DND-41 (cell line): ENCODE results near the gene KRT73.

Experiments used
- ATAC-seq: fragments of 200-7000 bp; cut with Tn5 transposase; 3 replicates; pipeline ENCODE4 v1.9.1; 2021; ENCODE audit warnings: low read depth; ENCODE audit not compliant: insufficient read depth
- DNase-seq: peaks from one replicate; pipeline ENCODE4 v3.0.0-alpha.2; 2020
- H2AFZ ChIP-seq: 2 replicates; pipeline ENCODE4 v1.6.0; 2012; ENCODE audit warnings: low read depth, low read length
- H3K27ac ChIP-seq: 2 replicates; pipeline ENCODE4 v1.5.1; 2012; ENCODE audit warnings: low read length, inconsistent platforms
- H3K27me3 ChIP-seq: fragments of 200-600 bp; sonication (generic); 2 replicates; pipeline ENCODE4 v1.6.0; 2012; ENCODE audit warnings: low read length, mild to moderate bottlenecking, inconsistent platforms; ENCODE audit not compliant: insufficient read depth, poor library complexity
- H3K36me3 ChIP-seq: 2 replicates; pipeline ENCODE4 v1.5.1; 2012; ENCODE audit warnings: low read length, inconsistent platforms; ENCODE audit not compliant: insufficient read depth
- H3K4me1 ChIP-seq: 2 replicates; pipeline ENCODE4 v1.5.1; 2012; ENCODE audit warnings: mild to moderate bottlenecking, low read length; ENCODE audit not compliant: insufficient read depth
- H3K4me2 ChIP-seq: 2 replicates; pipeline ENCODE4 v1.6.0; 2012; ENCODE audit warnings: mild to moderate bottlenecking, moderate library complexity, low read length, inconsistent platforms; ENCODE audit not compliant: insufficient read depth
- H3K4me3 ChIP-seq, 2 experiments: fragments of 200-600 bp in 1 of 2; shearing (Covaris generic) in 1 of 2; 2 replicates each; pipeline ENCODE4 v1.5.1; 2012 to 2016; ENCODE audit warnings: inconsistent platforms in 2 of 2, low read length in 2 of 2, mild to moderate bottlenecking in 2 of 2, low read depth in 1 of 2, moderate library complexity in 1 of 2
- H3K79me2 ChIP-seq: 2 replicates; pipeline ENCODE4 v1.6.0; 2012; ENCODE audit warnings: low read length, inconsistent platforms; ENCODE audit not compliant: insufficient read depth
- H3K9ac ChIP-seq: 2 replicates; pipeline ENCODE4 v1.6.0; 2012; ENCODE audit warnings: low read depth, mild to moderate bottlenecking, inconsistent platforms, low read length, moderate library complexity
- H3K9me3 ChIP-seq: 2 replicates; pipeline ENCODE4 v1.5.1; 2012; ENCODE audit warnings: low read length, moderate library complexity, mild to moderate bottlenecking, inconsistent platforms; ENCODE audit not compliant: insufficient read depth, severe bottlenecking
- H4K20me1 ChIP-seq: 2 replicates; pipeline ENCODE4 v1.6.0; 2012; ENCODE audit warnings: low read length; ENCODE audit not compliant: insufficient read depth
- CTCF ChIP-seq: IDR thresholded peaks from 2 replicates; pipeline ENCODE4 v1.5.1; 2012; ENCODE audit warnings: borderline replicate concordance, low read length, moderate library complexity, mild to moderate bottlenecking; ENCODE audit not compliant: poor library complexity, severe bottlenecking; ENCODE audit errors: extremely low read depth
- EZH2 ChIP-seq: IDR thresholded peaks from 3 replicates; pipeline ENCODE4 v1.6.1; 2012; ENCODE audit warnings: borderline replicate concordance, low read depth, mild to moderate bottlenecking, moderate library complexity, low read length, inconsistent platforms; ENCODE audit not compliant: severe bottlenecking

The KRT73 gene

GRCh38 chr12:52587563-52587962 lies 30.8 kb downstream of the KRT73 start:
- Histone ChIP-seq H4K20me1 (no peaks in the 10 kb centered on the region), H3K9me3 (no peaks in the 10 kb centered on the region), H3K27ac (no peak overlapping the region), H3K4me1 (no peaks in the 10 kb centered on the region), H3K79me2 (no peaks in the 10 kb centered on the region), H3K27me3 (peaks cover 12% of the 10 kb centered on the region), H3K36me3 (no peaks in the 10 kb centered on the region), H3K4me3 (no peak overlapping the region), H2AFZ (no peak overlapping the region), H3K4me2 (no peak overlapping the region), H3K9ac (no peak overlapping the region)
- DNase-seq: no peak
- TF ChIP-seq EZH2: no peak
- TF ChIP-seq CTCF: no peak
- ATAC-seq: no peak

GRCh38 chr12:52585946-52586345 lies 32.4 kb downstream of the KRT73 start:
- no peak overlapping the region for H3K4me2 ChIP-seq
- no peak overlapping the region for H3K27ac ChIP-seq
- no peak overlapping the region for H3K9ac ChIP-seq
- no peak for TF ChIP-seq CTCF
- no peak for TF ChIP-seq EZH2
- ATAC-seq (peak; percentile 31; the same call in 2 of the 3 replicates), DNase-seq (peak; percentile 10)
- no peaks in the 10 kb centered on the region for H3K36me3 ChIP-seq
- H3K4me1 ChIP-seq: no peaks in the 10 kb centered on the region
- H2AFZ ChIP-seq: no peak overlapping the region
- no peaks in the 10 kb centered on the region for H3K79me2 ChIP-seq
- no peak overlapping the region for H3K4me3 ChIP-seq
- no peaks in the 10 kb centered on the region for H3K9me3 ChIP-seq
- H3K27me3 ChIP-seq: peaks cover 12% of the 10 kb centered on the region
- no peaks in the 10 kb centered on the region for H4K20me1 ChIP-seq

GRCh38 chr12:52585066-52585465 lies 33.3 kb downstream of the KRT73 start:
- H3K9me3 ChIP-seq: no peaks in the 10 kb centered on the region
- no peak overlapping the region for H3K4me2 ChIP-seq
- no peaks in the 10 kb centered on the region for H3K4me1 ChIP-seq
- no peak overlapping the region for H2AFZ ChIP-seq
- no peaks in the 10 kb centered on the region for H4K20me1 ChIP-seq
- H3K9ac ChIP-seq: no peak overlapping the region
- ATAC-seq (no peak), DNase-seq (no peak)
- no peaks in the 10 kb centered on the region for H3K36me3 ChIP-seq
- H3K79me2 ChIP-seq: no peaks in the 10 kb centered on the region
- no peak for TF ChIP-seq CTCF
- no peak for TF ChIP-seq EZH2
- H3K4me3 ChIP-seq: no peak overlapping the region
- H3K27ac ChIP-seq: no peak overlapping the region
- H3K27me3 ChIP-seq: peaks cover 12% of the 10 kb centered on the region

GRCh38 chr12:52584156-52584682 lies 34.1 kb downstream of the KRT73 start:
- no peak for DNase-seq
- Histone ChIP-seq H3K9me3 (no peaks in the 10 kb centered on the region), H3K79me2 (no peaks in the 10 kb centered on the region), H2AFZ (no peak overlapping the region), H3K36me3 (no peaks in the 10 kb centered on the region), H3K27ac (no peak overlapping the region), H3K4me3 (no peak overlapping the region), H3K27me3 (peaks cover 12% of the 10 kb centered on the region), H3K9ac (no peak overlapping the region), H3K4me1 (no peaks in the 10 kb centered on the region), H3K4me2 (no peak overlapping the region), H4K20me1 (no peaks in the 10 kb centered on the region)
- TF ChIP-seq EZH2 (no peak), CTCF (no peak)
- ATAC-seq: no peak
